ENCODE results near the gene PTPRN2.

Gene PTPRN2

GRCh38 chr7:158109364-158110033, 478.1 kb downstream of the PTPRN2 start:
- Histone ChIP-seq H3K23ac (ENCODE audit: low read length) (no peak overlapping the region), H2BK5ac (ENCODE audit: low read length) (no peak overlapping the region), H3K79me1 (ENCODE audit: low read length) (no peaks in the 10 kb centered on the region), H3K79me2 (ENCODE audit: control insufficient read depth, insufficient read depth, low read length) (no peaks in the 10 kb centered on the region), H3K56ac (ENCODE audit: low read length) (no peak overlapping the region), H4K5ac (ENCODE audit: low read length) (no peak overlapping the region), H2AK5ac (ENCODE audit: low read length) (no peak overlapping the region), H2BK15ac (replicated peaks; ENCODE audit: low read depth) (no peak overlapping the region), H3K4me1 (ENCODE audit: control insufficient read depth, low read depth, low read length) (no peaks in the 10 kb centered on the region), H4K8ac (ENCODE audit: low read depth, low read length) (no peak overlapping the region), H3K9ac (ENCODE audit: low read length) (no peak overlapping the region), H3K4me2 (ENCODE audit: low read length) (no peak overlapping the region), H3K4me3 (ENCODE audit: low read length) (no peak overlapping the region), H3K27ac (ENCODE audit: low read depth, low read length) (no peak overlapping the region), H3K18ac (ENCODE audit: low read length) (no peak overlapping the region), H3K4ac (ENCODE audit: low read depth, low read length) (no peak overlapping the region), H3K27me3 (ENCODE audit: insufficient read depth, low read length, poor library complexity) (no peaks in the 10 kb centered on the region), H2BK120ac (ENCODE audit: low read depth, low read length) (no peak overlapping the region), H3K36me3 (ENCODE audit: control insufficient read depth, insufficient read depth, low read length) (no peaks in the 10 kb centered on the region)
- WGBS (ENCODE audit: extremely low coverage, insufficient coverage, low lambda C conversion rate) = no CpG with 5 or more reads among the region's 12 CpGs
- peak; percentile 60 for DNase-seq

DNA sequence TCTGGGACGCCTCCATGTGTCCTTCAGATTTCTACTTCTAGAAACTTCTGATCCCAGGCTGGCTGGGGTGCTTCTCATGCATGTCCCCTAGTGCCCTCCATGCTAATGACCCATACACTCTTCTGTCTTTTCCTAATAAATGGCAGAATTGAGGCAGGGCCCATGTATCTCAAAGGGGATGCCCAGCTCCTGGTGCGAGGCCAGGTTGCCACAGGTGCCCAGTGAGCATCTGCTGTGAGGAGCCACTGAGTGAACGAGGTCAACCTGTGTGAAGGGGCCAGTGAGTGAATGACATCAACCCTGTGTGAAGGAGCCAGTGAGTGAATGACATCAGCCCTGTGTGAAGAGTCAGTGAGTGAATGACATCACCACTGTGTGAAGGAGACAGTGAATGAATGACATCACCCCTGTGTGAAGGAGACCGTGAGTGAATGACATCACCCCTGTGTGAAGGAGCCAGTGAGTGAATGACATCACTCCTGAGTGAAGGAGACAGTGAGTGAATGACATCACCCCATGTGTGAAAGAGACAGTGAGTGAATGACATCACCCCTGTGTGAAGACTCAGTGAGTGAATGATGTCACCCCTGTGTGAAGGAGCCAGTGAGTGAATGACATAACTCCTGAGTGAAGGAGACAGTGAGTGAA, 478.9 kb downstream of the PTPRN2 start:
- no CpG with 5 or more reads among the region's 4 CpGs for WGBS (ENCODE audit: extremely low coverage, insufficient coverage, low lambda C conversion rate)
- Histone ChIP-seq H3K79me2 (ENCODE audit: control insufficient read depth, insufficient read depth, low read length) (no peaks in the 10 kb centered on the region), H3K27me3 (ENCODE audit: insufficient read depth, low read length, poor library complexity) (no peaks in the 10 kb centered on the region), H2BK5ac (ENCODE audit: low read length) (no peak overlapping the region), H3K4me2 (ENCODE audit: low read length) (no peak overlapping the region), H4K8ac (ENCODE audit: low read depth, low read length) (no peak overlapping the region), H3K9ac (ENCODE audit: low read length) (no peak overlapping the region), H2BK120ac (ENCODE audit: low read depth, low read length) (no peak overlapping the region), H3K4ac (ENCODE audit: low read depth, low read length) (no peak overlapping the region), H3K4me3 (ENCODE audit: low read length) (no peak overlapping the region), H3K23ac (ENCODE audit: low read length) (no peak overlapping the region), H3K27ac (ENCODE audit: low read depth, low read length) (no peak overlapping the region), H2BK15ac (replicated peaks; ENCODE audit: low read depth) (no peak overlapping the region), H4K5ac (ENCODE audit: low read length) (no peak overlapping the region), H3K56ac (ENCODE audit: low read length) (no peak overlapping the region), H3K79me1 (ENCODE audit: low read length) (no peaks in the 10 kb centered on the region), H3K18ac (ENCODE audit: low read length) (no peak overlapping the region), H3K36me3 (ENCODE audit: control insufficient read depth, insufficient read depth, low read length) (no peaks in the 10 kb centered on the region), H2AK5ac (ENCODE audit: low read length) (no peak overlapping the region), H3K4me1 (ENCODE audit: control insufficient read depth, low read depth, low read length) (no peaks in the 10 kb centered on the region)
- peak; percentile 25 for DNase-seq

DNA sequence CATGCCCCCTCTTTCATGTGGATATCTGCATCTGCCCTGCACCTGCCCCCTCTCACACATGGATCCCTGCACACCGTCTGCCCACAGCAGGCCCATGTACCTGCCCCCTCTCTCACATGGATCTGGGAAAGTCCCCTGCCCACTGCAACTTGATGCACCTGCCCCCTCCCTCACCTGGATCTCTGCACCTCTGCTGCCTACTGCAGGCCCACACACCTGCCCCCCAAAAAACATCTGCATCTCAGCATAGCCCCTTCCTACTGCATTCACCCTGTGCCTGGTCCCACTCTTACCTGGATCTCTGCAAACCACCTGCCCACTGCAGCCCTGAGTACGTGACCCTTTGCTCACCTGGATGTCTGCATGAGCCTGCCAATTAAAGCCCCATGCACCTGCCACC, 479.8 kb downstream of the PTPRN2 start:
- Histone ChIP-seq H3K9ac (ENCODE audit: low read length) (no peak overlapping the region), H3K23ac (ENCODE audit: low read length) (no peak overlapping the region), H2BK15ac (replicated peaks; ENCODE audit: low read depth) (no peak overlapping the region), H4K5ac (ENCODE audit: low read length) (no peak overlapping the region), H2BK5ac (ENCODE audit: low read length) (no peak overlapping the region), H3K79me1 (ENCODE audit: low read length) (no peaks in the 10 kb centered on the region), H3K4ac (ENCODE audit: low read depth, low read length) (no peak overlapping the region), H3K27ac (ENCODE audit: low read depth, low read length) (no peak overlapping the region), H3K27me3 (ENCODE audit: insufficient read depth, low read length, poor library complexity) (no peaks in the 10 kb centered on the region), H3K18ac (ENCODE audit: low read length) (no peak overlapping the region), H2BK120ac (ENCODE audit: low read depth, low read length) (no peak overlapping the region), H3K79me2 (ENCODE audit: control insufficient read depth, insufficient read depth, low read length) (no peaks in the 10 kb centered on the region), H3K4me3 (ENCODE audit: low read length) (no peak overlapping the region), H4K8ac (ENCODE audit: low read depth, low read length) (no peak overlapping the region), H3K36me3 (ENCODE audit: control insufficient read depth, insufficient read depth, low read length) (no peaks in the 10 kb centered on the region), H3K56ac (ENCODE audit: low read length) (no peak overlapping the region), H2AK5ac (ENCODE audit: low read length) (no peak overlapping the region), H3K4me2 (ENCODE audit: low read length) (no peak overlapping the region), H3K4me1 (ENCODE audit: control insufficient read depth, low read depth, low read length) (no peaks in the 10 kb centered on the region)
- no peak for DNase-seq
- no CpG with 5 or more reads among the region's 2 CpGs for WGBS (ENCODE audit: extremely low coverage, insufficient coverage, low lambda C conversion rate)

DNA sequence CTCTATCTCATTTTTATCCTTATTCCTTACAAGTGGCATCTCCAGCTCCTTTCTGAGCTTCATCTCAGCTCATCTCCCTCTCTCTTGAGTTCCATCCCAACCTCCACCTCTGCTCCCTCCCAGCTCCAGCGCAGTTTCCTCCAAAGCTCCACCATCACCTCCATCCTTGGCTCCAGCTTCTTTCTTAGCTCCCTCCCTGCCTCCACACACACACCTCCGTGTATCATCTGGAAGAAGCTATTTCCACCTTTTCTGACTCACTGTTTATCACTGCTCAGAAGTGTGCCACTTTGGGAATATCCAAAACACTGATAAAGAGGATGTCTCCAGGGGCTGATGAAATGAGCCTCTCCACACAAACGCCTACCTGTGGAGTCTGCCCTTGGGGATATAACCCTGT, 481.4 kb downstream of the PTPRN2 start:
- Histone ChIP-seq H3K9ac (ENCODE audit: low read length) (no peak overlapping the region), H2BK5ac (ENCODE audit: low read length) (no peak overlapping the region), H3K4me1 (ENCODE audit: control insufficient read depth, low read depth, low read length) (no peaks in the 10 kb centered on the region), H2BK15ac (replicated peaks; ENCODE audit: low read depth) (no peak overlapping the region), H3K79me2 (ENCODE audit: control insufficient read depth, insufficient read depth, low read length) (no peaks in the 10 kb centered on the region), H3K27ac (ENCODE audit: low read depth, low read length) (no peak overlapping the region), H2BK120ac (ENCODE audit: low read depth, low read length) (no peak overlapping the region), H3K4me2 (ENCODE audit: low read length) (no peak overlapping the region), H3K56ac (ENCODE audit: low read length) (no peak overlapping the region), H3K18ac (ENCODE audit: low read length) (no peak overlapping the region), H3K4ac (ENCODE audit: low read depth, low read length) (no peak overlapping the region), H2AK5ac (ENCODE audit: low read length) (no peak overlapping the region), H3K4me3 (ENCODE audit: low read length) (no peak overlapping the region), H4K5ac (ENCODE audit: low read length) (no peak overlapping the region), H4K8ac (ENCODE audit: low read depth, low read length) (no peak overlapping the region), H3K23ac (ENCODE audit: low read length) (no peak overlapping the region), H3K27me3 (ENCODE audit: insufficient read depth, low read length, poor library complexity) (no peaks in the 10 kb centered on the region), H3K36me3 (ENCODE audit: control insufficient read depth, insufficient read depth, low read length) (no peaks in the 10 kb centered on the region), H3K79me1 (ENCODE audit: low read length) (no peaks in the 10 kb centered on the region)
- DNase-seq = no peak
- no CpG with 5 or more reads among the region's 3 CpGs for WGBS (ENCODE audit: extremely low coverage, insufficient coverage, low lambda C conversion rate)

DNA sequence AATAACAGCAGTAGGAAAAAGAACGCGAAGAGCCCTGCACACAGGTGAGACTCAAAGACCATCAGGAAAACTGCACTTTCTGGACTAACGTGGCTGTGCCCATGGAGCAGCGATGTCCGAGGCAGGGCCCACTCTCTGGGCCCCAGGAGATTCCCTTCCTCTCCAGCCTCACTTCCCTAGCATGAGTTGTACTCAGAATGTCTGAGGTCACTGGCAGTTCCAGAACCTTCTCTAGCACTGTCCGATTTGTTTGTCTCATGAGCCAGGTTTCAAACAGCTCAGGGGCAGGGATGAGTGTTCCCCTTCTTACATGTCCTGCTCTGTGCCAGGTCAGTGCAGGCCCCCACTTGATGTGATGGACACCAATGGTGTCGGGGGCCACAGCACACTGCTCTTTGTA, 484.2 kb downstream of the PTPRN2 start:
- Histone ChIP-seq H3K4me1 (ENCODE audit: control insufficient read depth, low read depth, low read length) (no peaks in the 10 kb centered on the region), H3K9ac (ENCODE audit: low read length) (no peak overlapping the region), H3K79me1 (ENCODE audit: low read length) (no peaks in the 10 kb centered on the region), H2BK15ac (replicated peaks; ENCODE audit: low read depth) (no peak overlapping the region), H3K18ac (ENCODE audit: low read length) (no peak overlapping the region), H3K4me3 (ENCODE audit: low read length) (no peak overlapping the region), H3K36me3 (ENCODE audit: control insufficient read depth, insufficient read depth, low read length) (no peaks in the 10 kb centered on the region), H2BK120ac (ENCODE audit: low read depth, low read length) (no peak overlapping the region), H2BK5ac (ENCODE audit: low read length) (no peak overlapping the region), H3K27ac (ENCODE audit: low read depth, low read length) (no peak overlapping the region), H4K8ac (ENCODE audit: low read depth, low read length) (no peak overlapping the region), H3K23ac (ENCODE audit: low read length) (no peak overlapping the region), H3K79me2 (ENCODE audit: control insufficient read depth, insufficient read depth, low read length) (no peaks in the 10 kb centered on the region), H3K56ac (ENCODE audit: low read length) (no peak overlapping the region), H3K4ac (ENCODE audit: low read depth, low read length) (no peak overlapping the region), H2AK5ac (ENCODE audit: low read length) (no peak overlapping the region), H3K27me3 (ENCODE audit: insufficient read depth, low read length, poor library complexity) (no peaks in the 10 kb centered on the region), H4K5ac (ENCODE audit: low read length) (no peak overlapping the region), H3K4me2 (ENCODE audit: low read length) (no peak overlapping the region)
- WGBS (ENCODE audit: extremely low coverage, insufficient coverage, low lambda C conversion rate) = no CpG with 5 or more reads among the region's 7 CpGs
- DNase-seq = no peak

- Histone ChIP-seq H3K4me3 (ENCODE audit: low read length) (no peak overlapping the region), H2BK120ac (ENCODE audit: low read depth, low read length) (no peak overlapping the region), H3K56ac (ENCODE audit: low read length) (no peak overlapping the region), H3K36me3 (ENCODE audit: control insufficient read depth, insufficient read depth, low read length) (no peaks in the 10 kb centered on the region), H3K4me1 (ENCODE audit: control insufficient read depth, low read depth, low read length) (no peaks in the 10 kb centered on the region), H3K9ac (ENCODE audit: low read length) (no peak overlapping the region), H3K79me2 (ENCODE audit: control insufficient read depth, insufficient read depth, low read length) (no peaks in the 10 kb centered on the region), H3K27me3 (ENCODE audit: insufficient read depth, low read length, poor library complexity) (no peaks in the 10 kb centered on the region), H4K8ac (ENCODE audit: low read depth, low read length) (no peak overlapping the region), H3K23ac (ENCODE audit: low read length) (no peak overlapping the region), H2BK5ac (ENCODE audit: low read length) (no peak overlapping the region), H4K5ac (ENCODE audit: low read length) (no peak overlapping the region), H3K4me2 (ENCODE audit: low read length) (no peak overlapping the region), H3K18ac (ENCODE audit: low read length) (no peak overlapping the region), H2AK5ac (ENCODE audit: low read length) (no peak overlapping the region), H2BK15ac (replicated peaks; ENCODE audit: low read depth) (no peak overlapping the region), H3K27ac (ENCODE audit: low read depth, low read length) (no peak overlapping the region), H3K79me1 (ENCODE audit: low read length) (no peaks in the 10 kb centered on the region), H3K4ac (ENCODE audit: low read depth, low read length) (no peak overlapping the region)
- WGBS (ENCODE audit: extremely low coverage, insufficient coverage, low lambda C conversion rate) = no CpG with 5 or more reads among the region's 9 CpGs
- no peak for DNase-seq
These were observed 484.7 kb downstream of the PTPRN2 start for GRCh38 chr7:158102897-158103296.
